TTC549 (cell line): Measurements from ENCODE around the gene SQSTM1.

Source experiments
- FAIRE-seq: peaks from 2 replicates; lab custom pipeline; 2012; peaks lifted over from hg19 to GRCh38; lab: Jason Lieb, UNC

The SQSTM1 gene

DNA sequence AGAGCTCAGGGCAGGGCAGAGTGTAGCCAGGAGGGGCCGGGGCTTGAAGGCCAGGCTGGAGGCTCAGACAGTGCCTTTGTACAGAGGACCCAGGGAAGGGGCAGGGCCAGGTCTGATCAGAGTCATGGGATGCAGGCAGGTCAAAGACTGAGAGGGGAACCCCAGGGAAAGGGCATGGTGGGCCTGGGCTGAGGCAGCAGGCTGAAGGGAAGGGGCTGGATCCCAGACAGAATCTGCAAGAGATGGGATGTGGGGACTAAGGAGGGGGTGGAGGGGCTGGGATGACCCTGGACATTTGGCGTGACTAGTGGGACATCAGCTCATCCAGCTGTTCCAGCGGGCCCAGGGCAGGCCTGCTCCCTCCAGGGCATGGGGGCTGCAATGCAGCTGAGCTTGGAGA lies 53.4 kb downstream of the SQSTM1 start:
- FAIRE-seq, result no peak

DNA sequence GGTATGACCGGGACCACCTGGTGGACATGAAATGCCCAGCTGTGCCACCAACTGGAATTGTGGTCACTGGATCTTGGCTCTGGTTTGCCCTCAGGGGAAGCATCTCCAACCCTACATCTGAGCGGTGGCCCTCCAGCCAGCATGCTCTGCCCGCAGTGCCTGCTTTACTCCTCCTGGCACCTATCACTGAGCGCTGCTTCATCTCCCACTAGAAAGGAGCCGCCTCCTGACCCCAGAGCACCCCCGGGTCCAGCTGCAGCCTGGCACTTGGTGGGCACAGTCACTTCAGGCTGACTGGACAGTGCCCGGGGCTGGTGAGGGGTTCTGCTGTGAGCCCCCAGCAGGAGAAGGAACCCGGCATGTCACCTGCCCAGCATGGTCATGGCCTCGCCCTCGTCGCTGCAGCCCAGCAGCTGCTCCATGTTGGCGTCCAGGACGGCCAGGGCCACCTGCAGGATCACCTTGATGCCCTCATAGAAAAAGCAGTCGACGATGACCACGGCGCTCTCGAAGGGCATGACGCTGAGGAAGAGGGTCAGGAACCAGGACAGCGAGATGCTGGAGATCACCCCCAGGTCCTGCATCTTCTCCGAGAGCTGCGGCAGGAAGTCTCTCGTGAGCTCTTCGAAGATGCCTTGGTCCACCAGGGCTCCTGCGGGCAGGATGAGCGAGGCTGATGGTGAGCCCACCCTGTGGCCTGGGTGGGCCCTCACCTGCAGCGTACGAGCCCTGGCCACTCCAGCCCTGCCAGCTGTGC lies 54.0 kb downstream of the SQSTM1 start:
- FAIRE-seq, result no peak

DNA sequence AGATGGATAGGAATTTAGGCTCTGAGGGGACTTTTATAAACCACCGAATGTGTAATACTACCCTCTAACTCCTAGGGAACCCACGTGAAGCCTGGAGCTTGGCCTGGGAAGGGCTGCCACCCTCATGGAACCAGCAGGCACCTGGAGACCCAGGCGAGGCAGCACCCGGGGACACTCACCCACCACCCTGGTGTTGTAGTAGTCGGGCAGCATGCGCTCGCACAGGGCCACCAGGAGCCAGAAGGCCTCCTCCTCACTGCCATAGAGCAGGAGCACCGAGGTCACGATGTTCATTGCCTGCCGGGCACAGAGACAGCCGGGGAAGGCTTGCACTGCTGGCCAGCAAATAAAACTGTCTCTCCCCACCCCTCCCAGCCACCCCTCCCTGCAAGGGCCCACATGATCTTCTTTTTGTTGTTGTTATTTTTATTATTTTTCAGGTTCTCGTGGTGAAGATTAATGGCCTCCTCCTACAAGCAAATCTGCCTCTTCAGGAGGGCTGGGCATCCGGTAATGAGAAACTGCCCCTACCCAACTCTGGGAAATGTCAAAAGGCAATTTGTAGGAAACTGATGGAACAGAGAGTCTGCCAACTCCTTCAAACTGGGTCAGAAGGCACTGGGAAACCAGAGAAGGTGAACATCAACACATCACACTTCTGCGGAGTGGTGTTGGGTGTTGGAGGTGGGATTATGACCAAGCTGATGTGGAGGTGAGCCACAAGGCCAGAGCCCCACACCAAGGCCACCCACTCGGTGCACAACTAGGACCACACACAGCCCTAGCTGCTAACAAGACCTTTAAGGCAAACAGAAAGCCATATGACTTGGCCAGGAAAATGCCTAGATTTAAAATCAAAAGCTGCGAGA lies 55.3 kb downstream of the SQSTM1 start:
- FAIRE-seq, result no peak

DNA sequence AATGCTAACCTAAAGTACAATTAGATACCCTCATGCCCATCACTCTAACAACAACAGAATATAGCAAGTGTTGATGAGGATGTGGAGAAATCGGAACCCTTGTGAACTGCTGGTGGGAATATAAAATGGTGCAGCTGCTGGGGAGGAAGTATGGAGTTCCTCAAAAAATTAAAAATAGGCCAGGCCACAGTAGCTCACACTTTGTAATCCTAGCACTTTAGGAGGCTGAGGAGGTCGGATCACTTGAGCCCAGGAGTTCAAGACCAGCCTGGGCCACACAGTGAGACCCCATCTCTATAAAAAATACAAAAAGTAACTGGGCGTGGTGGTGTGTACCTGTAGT lies 55.9 kb downstream of the SQSTM1 start:
- FAIRE-seq, result no peak

DNA sequence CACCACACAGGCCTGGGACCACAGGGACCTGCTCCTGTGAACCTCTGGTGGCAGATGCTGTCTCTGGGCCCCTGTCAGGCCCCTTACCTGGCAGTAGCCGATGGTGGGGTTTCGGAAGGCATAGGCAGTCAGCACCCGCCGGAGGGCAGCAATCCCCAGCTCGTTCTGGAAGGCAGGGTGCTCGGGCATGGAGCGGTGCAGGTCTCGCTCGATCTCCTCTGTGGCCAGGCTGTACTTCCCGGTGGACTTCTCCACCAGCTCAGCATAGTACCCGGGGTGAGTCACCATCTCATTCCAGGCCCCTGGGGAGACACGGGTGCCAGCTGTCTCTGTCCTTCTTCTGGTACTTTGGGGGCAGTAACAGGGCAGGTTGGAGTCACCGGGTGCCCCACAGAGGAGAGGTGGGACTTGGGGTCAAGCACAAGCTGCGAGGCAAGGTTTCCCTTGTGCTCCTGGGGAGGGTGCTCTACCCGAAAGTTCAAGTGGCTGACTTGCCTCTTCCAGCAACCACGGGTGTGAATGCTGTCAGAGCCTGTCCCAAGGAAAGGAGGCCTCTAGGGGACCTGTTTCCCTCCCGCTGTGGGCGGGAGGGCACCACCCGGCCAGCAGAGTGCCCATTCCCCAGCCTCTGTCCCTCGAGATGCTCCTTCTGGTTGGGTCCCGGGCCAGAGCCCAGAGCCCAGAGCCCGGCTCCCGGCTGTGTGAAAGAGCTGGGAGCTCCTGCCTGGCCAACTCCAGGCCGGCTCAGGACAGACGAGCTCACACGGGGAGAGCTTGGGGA lies 57.7 kb downstream of the SQSTM1 start:
- no peak for FAIRE-seq

DNA sequence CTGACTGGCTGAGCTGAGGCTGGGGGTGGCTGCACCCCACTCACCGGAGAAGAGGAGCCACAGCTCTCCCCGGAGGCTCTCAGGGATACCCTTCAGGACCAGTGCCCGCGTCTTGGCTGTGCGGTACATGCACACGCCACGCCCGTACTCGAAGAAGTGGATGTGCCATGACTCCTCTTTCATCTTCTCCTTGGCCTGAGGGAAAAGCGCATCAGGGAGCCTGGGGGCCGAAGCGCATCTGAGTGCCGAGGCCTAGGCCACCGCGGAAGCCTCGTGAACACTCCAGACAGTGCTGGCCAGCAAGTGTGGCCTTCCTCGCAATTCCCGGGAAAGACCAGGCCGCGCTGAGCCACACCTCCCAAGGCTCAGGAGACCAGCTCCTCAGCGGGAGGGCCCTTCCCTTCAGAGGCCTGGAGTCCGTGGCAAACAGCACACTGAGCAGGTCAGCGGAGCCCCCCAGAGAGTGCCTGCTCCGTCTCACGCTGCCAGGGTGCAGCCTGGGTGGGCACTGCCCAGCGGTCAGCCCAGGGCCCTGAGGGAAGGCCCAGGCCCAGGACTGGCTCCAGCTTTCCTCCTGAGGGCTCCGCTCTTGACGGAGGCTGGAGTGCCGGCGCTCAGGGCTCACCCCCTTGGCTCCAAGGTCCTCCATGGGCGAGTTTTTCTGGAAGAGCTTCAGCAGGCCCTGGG lies 58.4 kb downstream of the SQSTM1 start:
- no peak for FAIRE-seq

DNA sequence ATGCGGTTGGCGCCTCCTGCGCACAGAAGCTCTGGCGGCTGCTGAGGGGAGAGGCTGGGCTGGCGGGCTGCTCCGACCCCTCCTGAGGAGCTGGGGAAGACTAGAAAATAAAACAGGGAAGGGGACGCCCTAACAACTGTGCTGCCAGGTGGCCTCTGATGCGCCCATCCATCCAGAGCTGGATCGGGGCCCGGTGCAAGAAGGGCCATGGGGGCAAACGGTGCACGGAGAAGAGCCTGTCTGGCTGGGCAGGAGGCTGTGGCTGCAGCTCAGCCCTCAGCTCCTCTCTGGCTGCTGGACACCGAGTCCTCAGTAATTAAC lies 58.9 kb downstream of the SQSTM1 start:
- FAIRE-seq, result no peak

DNA sequence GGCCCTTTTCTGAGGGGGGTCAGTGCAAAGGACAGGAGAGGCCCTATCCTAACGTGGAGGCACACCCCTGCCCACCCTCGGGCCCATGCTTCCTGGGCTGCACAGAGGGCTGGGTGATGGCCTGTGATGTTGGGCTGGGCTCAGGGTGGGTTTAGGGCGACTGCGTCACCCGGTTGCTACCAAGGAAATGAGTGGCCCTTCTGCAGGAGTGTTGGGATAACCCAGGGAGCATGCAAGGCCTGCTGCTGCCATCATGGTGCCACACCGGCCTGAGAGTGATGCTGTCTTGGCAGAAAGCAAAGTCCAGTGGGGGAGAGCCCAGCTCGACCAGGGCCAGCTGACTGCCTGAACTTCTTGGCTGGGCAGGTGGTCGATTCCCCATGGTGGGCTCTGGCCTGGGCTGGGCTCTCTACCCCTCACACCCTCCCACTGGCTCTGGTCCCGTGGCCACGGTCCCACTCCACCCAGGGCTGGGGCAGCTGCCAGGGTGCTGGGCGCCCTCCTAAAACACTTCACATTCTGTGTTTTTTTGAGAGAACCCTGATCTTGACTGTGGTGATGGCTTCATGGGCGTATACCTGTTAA lies 59.5 kb downstream of the SQSTM1 start:
- FAIRE-seq, result no peak

DNA sequence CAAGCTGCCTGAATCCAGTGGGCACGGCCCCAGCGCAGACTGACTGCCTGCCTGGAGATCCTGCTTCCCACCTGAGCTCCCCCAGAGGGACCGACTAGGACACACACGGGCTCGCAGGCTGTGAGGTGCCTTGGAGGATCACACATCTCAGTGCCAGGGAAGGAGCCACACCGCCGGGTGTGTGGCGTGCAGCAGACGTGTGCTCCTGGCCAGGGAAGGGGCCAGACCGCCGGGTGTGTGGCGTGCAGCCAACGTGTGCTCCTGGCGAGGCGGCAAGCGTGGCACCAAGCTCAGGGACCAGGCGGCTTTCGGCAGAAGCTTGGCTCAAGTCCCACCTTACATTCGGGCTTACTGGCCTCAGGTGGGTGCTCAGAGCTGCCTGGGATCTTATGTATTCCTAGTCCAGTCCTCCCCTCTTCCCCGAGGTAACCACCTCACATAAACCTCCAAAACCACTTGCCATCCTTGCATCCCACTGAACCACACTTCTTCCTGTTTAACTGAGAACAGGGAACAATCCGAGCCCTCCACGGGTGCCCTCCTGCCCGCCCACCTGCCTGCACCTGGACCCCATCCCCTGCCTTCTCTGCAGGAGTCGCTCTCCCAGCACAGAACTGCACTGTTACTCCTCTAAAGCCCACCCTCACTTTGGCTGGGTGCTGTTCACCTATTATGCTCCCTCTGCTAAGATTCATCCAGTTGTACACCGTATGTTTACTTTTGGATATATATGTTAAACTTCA lies 60.3 kb downstream of the SQSTM1 start:
- FAIRE-seq, result no peak

DNA sequence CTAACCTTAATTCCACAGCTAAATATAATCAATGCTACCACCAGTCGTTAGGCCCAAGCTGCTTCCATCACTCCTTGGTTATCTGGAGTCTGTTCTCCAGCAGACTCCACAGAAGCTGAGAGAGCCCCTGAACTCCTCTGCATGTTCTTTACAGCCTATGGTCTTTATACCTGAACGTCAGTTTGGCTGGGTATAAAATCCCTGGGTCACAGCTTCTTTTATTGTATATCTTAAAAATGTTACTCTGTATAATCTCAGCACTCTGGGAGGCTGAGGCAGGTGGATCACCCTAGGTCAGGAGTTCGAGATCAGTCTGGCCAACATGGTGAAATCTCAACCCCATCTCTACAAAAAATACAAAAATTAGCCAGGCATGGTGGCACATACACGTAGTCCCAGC lies 61.6 kb downstream of the SQSTM1 start:
- FAIRE-seq, result no peak

DNA sequence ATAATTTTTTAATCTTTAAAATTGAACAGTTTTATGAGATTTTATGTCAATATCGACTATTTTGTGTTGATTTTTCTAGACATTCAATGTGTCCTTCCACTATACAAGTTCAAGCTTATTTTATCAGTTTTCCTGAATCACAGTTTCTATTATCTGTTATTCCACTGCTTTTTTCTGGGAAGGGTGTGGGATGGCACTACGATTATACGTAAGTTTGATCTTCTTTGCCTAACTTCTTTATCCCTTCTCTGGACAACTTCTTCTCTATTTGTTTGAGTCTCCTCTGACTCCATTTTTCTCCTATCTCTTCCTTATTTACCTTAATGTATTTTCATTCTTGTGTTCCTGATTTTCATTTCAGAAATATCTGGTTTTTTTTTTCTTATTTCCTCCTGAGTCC lies 62.5 kb downstream of the SQSTM1 start:
- no peak for FAIRE-seq

DNA sequence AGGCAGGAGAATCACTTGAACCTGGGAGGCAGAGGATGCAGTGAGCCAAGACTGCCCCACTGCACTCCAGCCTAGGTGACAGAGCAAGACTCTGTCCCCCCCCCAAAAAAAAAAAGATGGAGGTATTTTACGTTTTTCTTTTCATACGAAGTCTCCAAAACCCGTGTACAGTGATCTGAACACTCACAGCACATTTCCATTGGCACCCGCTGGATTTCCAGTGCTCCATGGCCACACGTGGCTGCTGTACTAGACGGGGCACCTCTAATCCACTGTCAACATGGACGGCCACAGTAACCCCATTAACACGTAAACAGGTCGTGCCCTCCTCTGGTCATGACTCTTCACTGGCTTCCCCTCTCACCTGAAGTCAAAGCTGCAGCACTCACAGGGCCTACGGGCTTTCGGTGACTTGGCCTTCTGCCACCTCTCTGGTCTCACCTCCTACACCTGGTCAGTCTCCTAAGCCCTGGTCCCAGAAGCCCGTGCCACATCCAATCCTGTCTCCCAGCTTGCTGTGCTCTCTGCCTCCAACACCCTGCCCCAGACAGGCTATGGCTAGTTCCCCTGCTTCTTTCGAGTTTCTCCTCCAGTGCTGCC lies 64.9 kb downstream of the SQSTM1 start:
- no peak for FAIRE-seq

DNA sequence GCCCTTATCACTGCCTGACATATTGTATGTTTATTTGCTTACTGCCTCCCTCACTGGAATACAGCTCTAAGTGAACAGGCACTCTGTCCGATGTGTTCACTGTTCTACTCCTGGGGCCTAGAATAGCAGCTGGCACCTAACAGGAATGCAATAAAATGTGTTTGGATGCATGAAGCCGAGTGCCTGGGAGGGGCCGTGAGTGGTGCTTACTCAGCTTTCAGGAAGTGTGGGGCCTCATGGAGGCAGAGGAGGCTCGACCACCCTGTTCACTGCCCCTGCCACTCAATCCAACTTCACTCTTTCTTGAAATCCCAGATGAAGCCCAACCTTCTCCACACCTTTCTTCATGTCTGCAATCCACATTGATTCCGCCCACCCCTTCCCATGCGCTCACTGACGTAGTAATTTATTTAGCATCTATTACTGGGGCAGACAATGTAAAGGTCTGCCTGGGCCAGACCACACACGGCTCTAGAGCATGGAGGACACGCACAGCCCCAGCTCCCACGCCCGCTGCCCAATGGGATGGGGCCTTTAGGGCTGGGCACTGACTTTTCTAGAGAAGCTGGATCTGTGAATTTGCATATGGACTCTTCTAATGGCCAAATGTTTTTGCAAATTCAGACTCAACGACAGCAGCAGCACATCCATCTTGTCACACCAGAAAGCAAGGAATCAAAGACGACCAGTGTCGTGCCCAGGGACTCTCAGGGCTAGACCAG lies 65.6 kb downstream of the SQSTM1 start:
- FAIRE-seq, result no peak

DNA sequence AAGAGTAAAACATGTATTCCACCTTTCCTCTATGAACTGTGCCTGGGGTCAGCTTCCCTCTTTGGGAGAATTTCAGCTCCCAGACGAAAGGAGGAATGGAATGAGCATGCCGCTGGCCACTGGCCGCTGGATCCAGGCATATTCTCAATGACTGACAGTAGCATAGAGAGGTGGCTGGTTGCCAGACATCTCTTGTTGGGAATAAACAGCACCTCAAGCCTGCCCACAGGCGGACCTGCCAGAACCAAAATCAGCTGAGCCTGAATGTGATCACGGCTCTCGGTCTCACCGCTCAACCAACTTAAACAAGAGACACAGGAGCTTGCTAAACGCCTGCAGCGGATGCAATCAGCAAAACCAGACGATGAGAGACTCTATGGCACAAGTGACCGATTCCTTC lies 66.4 kb downstream of the SQSTM1 start:
- FAIRE-seq, result no peak
